Measurements from ENCODE around the gene CLPTM1L.
A peak's percentile ranks its signal among the peaks of the same experiment; 100 is the strongest.
"Not testable (repeated sequence)": the region's sequence is repeated elsewhere in the genome, so short reads cannot be mapped to it uniquely, and the experiment has no call there.

CLPTM1L gene

DNA sequence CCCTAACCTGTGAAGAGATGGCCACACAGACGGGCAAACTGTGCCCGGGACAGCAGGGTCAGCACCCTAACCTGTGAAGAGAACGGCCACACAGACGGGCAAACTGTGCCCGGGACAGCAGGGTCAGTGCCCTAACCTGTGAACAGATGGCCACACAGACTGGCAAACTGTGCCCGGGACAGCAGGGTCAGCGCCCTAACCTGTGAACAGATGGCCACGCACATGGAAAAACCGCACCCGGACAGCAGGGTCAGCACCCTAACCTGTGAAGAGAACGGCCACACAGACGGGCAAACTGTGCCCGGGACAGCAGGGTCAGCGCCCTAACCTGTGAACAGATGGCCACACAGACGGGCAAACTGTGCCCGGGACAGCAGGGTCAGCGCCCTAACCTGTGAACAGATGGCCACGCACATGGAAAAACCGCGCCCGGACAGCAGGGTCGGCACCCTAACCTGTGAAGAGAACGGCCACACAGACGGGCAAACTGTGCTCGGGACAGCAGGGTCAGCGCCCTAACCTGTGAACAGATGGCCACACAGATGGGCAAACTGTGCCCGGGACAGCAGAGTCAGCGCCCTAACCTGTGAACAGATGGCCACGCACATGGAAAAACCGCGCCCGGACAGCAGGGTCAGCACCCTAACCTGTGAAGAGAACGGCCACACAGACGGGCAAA, 5.6 kb downstream of the CLPTM1L start:
- FAIRE-seq, result not testable (repeated sequence)

GRCh38 chr5:1338506-1339070, 6.3 kb downstream of the CLPTM1L start:
- no peak for FAIRE-seq

GRCh38 chr5:1338196-1338490, 6.8 kb downstream of the CLPTM1L start:
- no peak for FAIRE-seq

- no peak for FAIRE-seq
These were observed 7.3 kb downstream of the CLPTM1L start for GRCh38 chr5:1337489-1338195.

DNA sequence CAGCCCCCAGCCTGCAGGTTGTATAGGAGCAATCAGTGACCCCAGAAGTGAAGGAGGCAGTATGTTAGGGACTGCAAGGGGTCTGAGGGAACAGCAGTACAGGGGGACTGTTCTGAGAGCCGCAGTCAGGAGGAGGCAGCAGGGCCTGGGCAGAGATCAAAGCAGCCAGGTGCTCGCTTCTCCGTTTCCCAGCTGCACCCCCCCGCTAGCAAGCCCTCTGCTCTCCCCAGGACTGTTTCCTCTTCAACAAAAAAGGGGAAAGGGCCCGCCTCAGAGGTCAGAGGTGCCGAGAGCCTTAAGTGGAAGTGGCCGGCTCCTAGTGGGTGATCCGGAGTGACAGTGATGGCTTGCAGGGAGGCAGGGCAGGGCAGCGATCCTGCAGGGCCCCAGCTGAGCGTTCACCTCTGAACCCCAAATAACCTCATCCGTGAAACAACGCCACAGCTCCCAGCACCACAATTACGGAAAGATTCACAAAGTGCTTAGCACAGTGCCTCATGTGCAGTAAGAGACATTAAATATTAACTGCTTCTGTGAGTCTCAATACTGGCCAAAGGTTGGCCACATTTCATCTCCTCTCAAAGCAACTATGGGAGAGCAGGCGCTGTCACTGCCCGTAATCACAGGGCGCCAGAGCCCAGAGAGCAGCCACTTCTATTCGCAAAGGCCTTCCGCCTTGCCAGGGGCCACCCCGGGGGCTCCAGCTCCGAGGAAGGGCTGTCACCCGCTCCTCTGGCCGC, 8.0 kb downstream of the CLPTM1L start:
- no peak for FAIRE-seq

DNA sequence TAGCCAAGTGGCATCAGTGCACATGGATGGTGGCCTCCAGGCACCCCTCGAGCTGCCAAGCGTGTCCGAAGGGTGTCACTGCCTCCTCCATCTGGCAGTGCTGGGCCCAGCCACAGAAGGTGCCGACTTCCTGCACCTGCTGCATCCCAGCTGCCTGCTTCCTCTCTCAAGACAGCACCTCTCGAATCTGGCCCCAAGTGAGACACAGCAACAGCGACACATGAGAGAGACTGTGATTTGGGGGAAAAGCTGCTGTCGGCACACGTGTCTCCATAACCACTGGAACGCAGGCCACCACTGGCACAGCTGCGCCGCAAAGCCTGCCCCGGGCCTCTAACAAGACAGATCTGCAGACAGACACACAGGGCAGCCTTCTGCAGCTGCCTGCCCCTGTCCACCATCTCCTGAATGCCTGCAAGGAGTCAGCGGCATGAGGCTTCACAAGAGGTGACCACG, 8.8 kb downstream of the CLPTM1L start:
- FAIRE-seq, result no peak

DNA sequence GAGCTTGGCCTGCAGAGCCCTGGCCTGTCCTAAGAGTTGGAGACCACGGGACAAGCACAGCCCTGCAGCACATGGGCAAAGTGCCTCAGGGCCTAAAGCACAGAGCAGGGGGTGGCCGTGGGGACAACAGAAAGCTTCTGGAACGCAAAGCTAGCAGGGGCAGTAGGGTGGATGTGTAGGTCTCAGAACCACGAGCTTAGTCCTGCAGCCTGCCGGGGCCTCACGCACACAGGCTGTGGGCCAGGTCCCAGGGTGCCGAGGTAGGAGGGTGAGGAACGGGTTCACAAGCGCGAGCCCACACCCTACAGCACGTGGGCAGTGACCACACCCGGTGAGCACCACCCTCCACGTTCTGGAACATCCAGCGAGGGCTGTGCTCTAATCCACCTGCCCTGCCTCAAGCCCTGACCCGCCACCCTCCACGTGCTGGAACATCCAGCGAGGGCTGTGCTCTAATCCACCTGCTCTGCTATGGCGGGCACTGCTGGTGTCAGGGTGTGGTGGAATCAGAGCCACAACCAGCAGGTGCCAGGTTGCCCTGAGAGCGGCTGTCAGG, 9.3 kb downstream of the CLPTM1L start:
- FAIRE-seq, result no peak

DNA sequence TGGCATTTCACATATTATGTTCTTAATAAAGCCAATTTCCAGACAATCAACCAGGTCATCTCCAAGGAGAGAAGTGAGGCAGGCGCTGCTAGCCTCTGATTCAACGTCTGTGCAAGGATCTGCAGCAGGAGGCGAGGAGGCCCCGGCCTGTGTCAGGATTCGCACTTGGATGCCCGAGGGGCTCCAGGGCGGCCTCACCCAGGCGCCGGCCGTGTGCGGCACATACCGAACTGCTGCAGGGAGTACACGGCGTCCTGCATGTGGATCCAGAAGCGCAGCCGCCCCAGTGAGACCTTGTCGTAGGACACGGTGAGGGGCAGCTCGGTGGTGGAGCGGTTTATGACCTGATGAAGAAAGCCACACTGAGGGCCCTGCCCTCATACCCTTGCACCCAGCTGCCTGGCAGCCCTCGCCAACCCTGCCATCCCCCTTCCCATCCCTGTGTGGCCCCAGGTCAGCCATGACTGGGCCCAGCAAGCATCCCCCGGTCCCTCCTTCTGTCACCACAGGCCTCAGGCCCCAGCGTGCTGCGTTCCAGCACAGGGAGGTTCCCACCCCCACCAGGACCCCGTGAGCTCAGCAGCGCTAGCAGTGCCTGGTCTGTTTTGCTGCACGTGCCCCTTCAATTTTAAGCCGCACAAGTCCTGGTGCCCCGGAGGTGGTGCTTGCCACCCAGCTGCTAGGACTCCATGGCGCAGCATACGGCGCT, 9.9 kb downstream of the CLPTM1L start:
- FAIRE-seq, result no peak

DNA sequence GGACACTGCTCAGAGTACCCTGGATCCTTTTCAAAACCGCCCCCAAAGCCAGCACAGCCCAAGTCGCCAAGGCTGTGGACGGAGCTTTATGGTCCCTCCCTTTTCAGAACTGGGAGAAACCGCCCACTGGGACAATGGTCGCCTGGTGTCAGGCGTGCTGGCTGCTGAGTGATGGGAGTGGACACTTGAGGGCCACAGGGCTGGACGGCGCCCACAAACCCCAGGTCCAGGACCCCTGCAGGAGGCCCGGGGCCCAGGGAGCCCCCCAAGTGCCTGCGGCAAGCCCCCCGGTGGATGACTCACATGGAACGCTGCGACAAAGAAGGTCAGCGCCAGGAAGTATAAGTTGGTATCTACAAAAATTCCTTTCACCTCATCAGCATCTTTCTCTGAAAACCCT, 10.9 kb downstream of the CLPTM1L start:
- FAIRE-seq, result no peak

DNA sequence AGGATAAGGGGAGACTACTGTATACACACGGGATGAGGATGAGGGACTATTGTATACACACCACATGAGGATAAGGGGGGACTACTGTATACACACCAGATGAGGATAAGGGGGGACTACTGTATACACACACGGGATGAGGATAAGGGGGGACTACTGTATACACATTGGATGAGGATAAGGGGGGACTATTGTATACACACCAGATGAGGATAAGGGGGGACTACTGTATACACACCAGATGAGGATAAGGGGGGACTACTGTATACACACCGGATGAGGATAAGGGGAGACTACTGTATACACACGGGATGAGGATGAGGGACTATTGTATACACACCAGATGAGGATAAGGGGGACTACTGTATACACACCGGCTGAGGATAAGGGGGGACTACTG, 11.6 kb downstream of the CLPTM1L start:
- peak; percentile 94 for FAIRE-seq

GRCh38 chr5:1332461-1333001, 12.4 kb downstream of the CLPTM1L start:
- FAIRE-seq, result no peak

DNA sequence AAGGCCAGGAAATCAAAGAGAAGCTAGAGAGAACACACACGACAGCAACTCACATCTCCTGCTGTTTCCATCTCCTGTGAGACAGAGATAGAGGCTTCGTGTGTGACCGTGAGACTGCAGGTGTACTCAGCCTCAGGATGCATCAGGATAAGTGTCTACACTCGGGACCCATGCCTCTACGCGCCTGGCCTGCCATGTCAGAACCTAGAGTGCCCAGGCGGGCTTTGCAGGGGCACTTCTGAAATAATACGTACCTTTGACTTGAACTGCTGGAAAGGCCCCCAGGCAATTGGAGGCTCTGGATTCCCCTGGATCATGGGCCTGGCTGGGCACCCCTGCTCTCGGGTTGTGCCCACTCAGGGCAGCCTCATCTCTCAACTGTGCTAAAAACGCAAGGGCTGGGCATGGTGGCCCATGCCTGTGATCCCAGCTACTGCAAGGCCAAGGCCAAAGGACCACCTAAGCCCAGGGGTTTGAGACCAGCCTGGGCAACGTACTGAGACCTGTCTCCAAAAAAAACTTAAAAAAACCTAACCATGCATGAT, 13.0 kb downstream of the CLPTM1L start:
- no peak for FAIRE-seq

DNA sequence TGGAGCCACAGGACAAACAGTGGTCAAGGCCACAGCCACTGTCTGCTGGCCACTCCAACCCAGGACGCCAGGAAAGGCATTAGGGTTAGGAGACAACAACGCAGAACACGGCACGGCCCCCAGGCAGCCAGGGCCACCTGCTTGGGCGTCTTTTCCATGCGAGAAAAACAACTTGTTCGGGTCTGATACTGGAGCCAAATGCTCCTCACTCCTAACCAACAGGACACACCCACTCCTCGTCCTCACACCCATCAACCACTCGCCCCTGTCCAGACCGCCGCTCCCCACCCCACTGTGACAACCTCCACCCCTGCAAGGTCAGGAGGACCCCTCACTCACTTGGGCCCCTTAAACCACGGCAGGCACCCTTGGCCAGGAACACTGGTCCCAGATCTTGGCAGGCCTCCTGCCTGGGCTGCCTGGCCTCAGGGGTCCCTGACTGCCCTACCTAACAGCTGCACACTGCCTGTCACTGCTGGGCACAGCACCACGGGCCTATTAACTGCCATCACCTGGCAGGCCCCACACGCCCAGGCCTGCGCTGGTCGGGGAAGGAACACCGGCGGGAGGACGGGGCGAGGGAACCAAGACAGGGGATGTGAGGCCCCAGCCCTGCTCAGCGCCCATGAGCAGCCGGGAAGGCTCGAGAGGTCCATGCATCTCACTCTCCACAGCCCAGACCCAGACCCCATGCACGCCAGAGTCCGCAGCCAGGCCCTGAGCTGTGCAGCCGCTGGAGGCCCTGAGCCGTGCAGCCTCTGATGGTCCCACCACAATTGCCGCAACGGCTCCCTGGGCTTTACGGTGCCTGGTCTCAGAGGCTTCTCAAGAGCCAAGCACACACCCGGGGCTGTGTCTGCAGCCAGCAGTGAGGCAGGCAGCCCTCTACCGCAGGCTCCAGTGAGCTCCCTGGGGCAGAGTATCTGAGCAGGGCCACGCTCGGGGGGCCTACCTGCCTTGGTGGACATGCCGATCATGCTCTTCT, 13.8 kb downstream of the CLPTM1L start:
- FAIRE-seq, result no peak

DNA sequence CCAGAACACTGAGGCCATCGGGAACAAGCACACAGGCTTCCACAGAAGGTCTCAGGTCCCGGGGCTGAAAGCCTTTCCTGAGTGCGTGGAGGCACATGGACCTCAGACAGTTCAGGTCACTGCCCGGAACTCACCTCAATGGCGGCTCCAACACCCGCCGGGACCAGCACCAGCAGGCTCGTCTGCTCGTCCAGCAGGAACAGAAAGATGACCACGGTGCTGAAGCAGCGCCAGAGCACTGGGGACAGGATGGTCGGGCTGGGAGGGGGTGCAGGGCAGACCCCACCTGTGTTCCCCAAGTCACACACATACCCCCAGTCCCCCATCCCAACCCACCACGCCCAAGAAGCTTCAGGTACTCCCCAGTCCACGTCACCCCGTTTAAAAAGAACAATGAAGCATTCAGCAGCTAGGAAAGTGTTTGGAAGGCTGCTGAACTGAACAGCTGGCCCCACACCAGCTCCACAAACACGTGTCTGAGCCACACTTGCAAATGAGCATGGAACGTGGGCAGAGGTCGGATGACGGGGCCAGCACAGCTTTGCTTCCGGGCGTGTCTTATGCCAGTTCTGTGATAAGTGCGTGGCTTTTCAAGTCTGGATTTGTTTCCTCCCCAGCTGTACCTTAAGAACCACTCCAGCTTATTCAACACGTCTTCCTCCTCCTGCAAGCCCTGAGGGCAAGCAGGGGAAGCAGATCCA, 14.6 kb downstream of the CLPTM1L start:
- no peak for FAIRE-seq

DNA sequence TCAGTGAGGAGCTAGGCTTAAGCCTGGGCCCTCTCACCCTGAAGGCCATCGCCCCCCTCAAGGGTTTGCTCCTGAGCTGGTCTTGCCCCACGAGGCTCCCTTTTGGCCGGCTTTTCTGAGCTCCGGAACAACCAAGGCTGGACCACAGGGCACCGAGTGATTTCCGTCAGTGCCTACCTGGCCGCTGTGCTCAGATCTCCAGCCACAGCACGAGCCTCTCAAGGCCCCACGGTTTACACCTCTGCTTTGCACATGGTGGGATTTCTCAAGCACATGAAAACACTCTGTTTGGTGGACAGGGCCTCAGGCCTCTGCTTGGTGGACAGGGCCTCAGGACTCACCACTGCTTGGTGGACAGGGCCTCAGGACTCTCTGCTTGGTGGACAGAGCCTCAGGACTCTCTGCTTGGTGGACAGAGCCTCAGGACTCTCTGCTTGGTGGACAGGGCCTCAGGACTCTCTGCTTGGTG, 15.8 kb downstream of the CLPTM1L start:
- no peak for FAIRE-seq

DNA sequence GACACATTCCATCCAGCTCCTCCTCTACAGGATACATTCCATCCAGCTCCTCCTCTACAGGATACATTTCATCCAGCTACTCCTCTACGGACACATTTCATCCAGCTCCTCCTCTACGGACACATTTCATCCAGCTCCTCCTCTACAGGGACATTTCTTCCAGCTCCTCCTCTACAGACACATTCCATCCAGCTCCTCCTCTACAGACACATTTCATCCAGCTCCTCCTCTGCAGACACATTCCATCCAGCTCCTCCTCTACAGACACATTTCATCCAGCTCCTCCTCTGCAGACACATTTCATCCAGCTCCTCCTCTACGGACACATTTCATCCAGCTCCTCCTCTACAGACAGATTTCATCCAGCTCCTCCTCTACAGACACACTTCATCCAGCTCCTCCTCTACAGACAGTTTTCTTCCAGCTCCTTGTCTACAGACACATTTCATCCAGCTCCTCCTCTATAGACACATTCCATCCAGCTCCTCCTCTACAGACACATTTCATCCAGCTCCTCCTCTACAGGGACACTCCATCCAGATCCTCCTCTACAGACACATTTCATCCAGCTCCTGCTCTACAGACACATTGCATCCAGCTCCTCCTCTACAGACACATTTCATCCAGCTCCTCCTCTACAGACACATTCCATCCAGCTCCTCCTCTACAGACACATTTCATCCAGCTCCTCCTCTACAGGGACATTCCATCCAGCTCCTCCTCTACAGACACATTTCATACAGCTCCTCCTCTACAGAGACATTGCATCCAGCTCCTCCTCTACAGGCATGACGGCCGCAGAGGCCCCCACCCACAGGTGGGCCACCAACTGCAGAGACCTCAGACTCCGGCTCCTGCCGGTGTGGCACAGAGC, 16.4 kb downstream of the CLPTM1L start:
- not testable (repeated sequence) for FAIRE-seq

DNA sequence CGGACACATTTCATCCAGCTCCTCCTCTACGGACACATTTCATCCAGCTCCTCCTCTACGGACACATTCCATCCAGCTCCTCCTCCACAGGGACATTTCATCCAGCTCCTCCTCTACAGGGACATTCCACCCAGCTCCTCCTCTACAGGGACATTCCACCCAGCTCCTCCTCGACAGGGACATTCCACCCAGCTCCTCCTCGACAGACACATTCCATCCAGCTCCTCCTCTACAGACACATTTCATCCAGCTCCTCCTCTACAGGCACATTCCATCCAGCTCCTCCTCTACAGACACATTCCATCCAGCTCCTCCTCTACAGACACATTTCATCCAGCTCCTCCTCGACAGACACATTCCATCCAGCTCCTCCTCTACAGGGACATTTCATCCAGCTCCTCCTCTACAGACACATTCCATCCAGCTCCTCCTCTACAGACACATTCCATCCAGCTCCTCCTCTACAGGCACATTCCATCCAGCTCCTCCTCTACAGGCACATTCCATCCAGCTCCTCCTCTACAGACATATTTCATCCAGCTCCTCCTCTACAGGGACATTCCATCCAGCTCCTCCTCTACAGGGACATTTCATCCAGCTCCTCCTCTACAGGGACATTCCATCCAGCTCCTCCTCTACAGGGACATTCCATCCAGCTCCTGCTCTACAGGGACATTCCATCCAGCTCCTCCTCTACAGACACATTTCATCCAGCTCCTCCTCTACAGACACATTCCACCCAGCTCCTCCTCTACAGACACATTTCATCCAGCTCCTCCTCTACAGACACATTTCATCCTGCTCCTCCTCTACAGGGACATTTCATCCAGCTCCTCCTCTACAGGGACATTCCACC, 17.8 kb downstream of the CLPTM1L start:
- not testable (repeated sequence) for FAIRE-seq

GRCh38 chr5:1326532-1326875, 18.4 kb downstream of the CLPTM1L start:
- FAIRE-seq, result not testable (repeated sequence)
